Fibroblast of skin of scalp (primary cell): ENCODE data around the gene LMAN2L. TPM values are rescaled to one million over a fixed set of nuclear protein-coding genes. Genes with fewer than 3 reads are reported as not detected.

Experiments
- DNase-seq: peaks from one replicate; pipeline ENCODE4 v3.0.0-alpha.2; 2013
- polyA plus RNA-seq, 2 experiments: library from polyadenylated mRNA; unstranded; fragments of 120-200 nt; gene quantifications; one replicate each; pipeline ENCODE4 v1.2.1, GENCODE V29; 2013; ENCODE audit not compliant: insufficient read length in 2 of 2

The LMAN2L gene
- 20.7 TPM for polyA plus RNA-seq (2013, experiment 1 of 2; ENCODE audit: insufficient read length)
- polyA plus RNA-seq (2013, experiment 2 of 2; ENCODE audit: insufficient read length), result 20.7 TPM

DNA sequence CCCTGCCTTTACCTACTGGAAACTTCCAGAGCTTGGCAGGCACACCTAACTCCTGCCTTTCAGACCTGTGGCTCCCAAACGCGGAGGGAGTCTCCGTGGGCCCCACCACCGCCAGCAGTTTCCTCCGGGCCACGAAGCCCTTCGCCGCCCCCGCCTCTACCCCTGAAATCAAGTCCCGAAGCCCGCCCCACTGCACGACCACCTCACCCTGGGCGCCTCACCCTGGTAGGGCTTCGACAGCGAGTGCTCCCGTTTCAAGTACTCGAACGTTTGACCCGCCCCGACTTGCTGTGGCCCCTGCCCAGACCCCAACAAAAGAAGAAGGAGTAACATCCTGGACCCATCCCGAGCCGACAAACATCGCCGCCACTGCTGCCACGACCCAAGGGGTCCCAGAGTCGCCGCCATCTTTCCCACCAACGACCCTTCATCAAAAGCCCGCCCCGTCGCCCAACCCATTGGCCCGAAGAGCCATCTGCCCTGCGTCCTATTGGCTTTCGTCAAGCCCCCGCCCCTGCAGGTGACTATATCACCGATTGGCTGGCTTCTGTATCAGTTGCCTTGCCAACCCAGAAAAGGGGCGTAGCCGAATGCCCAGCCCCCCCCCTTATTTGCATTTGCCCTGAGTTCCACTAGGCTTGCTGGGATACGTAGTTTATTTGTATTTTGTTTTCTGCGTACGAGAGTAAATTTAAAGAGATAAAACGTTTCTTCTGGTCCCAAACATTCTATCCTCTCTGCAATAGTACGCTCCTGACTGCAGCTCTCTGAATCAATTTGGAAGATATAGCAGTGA lies at the start of gene LMAN2L:
LMAN2L (minus strand) TSS at position 432 of the 796 bp plus-strand sequence; CDS start at position 408, 24 bp downstream.
- peak; percentile 97 for DNase-seq

- no peak for DNase-seq
Measured at GRCh38 chr2:96789245-96789617, 49.4 kb upstream of the LMAN2L start.

- DNase-seq, result peak; percentile 31
Measured at GRCh38 chr2:96788442-96789244, 48.8 kb upstream of the LMAN2L start.

- no peak for DNase-seq
Measured at GRCh38 chr2:96787411-96787810, 47.5 kb upstream of the LMAN2L start.

GRCh38 chr2:96783388-96783787 lies 43.5 kb upstream of the LMAN2L start:
- no peak for DNase-seq

- no peak for DNase-seq
Measured at GRCh38 chr2:96775160-96775559, 35.3 kb upstream of the LMAN2L start.

DNA sequence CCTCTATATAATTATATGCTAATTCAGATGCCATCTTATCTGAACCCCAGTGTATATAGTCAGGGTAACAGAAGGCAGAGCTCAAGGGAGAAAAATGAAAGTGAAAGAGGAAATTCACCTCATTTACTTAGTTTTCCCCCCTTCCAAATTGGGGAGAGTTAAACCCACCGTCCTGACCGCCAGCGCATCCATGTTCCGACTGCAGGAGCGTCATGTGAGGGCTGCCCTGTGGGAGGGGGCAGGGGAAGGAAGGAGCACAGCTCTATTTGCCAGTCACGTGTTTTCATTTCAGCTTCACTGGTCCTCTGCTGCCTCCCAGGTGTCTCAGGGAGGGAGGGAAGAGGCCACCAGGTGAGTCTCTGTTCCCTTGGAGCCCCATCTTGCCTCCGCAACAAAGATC lies 34.1 kb upstream of the LMAN2L start:
- no peak for DNase-seq

GRCh38 chr2:96772903-96773671 lies 33.2 kb upstream of the LMAN2L start:
- no peak for DNase-seq

- DNase-seq, result no peak
Measured at GRCh38 chr2:96771796-96772618, 32.1 kb upstream of the LMAN2L start.

DNA sequence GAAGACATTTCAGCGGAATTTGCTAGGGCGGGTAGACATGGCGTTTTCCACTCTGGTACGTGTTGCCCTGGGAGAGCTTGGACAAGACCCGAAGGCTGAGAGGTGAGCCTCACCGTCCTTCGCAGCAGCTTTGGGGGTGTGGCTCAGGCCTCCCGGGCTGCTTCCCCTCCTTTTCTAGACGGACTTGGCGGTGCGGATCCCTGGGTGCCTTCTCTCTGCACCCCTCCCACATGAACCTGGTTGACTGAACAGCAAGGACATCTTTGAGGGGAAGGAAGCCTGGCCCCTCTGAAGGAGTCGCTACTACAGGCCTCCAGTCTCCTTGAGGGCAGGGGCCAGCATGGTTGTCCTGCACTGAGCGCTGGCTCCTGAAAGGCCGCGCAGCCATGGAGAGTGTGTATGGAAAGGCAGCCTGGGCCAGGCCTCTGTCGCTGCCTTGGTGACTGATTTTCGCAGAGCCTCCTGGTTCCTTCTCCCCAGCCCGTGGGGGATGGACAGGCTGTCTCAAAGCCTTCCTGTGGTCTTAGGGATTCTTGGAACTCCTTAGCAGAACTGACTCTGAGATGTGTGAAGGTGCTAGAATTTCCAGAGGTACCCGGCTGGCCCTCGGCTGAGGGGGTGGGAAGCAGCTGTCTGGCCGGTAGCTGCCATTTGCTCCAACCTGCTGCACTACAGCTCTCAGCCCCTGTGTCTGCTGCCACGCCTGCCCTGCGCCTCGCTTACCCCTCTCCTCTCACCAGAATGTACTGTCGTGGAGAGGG lies 30.8 kb upstream of the LMAN2L start:
- no peak for DNase-seq

GRCh38 chr2:96769814-96770213 lies 29.9 kb upstream of the LMAN2L start:
- DNase-seq, result no peak

DNA sequence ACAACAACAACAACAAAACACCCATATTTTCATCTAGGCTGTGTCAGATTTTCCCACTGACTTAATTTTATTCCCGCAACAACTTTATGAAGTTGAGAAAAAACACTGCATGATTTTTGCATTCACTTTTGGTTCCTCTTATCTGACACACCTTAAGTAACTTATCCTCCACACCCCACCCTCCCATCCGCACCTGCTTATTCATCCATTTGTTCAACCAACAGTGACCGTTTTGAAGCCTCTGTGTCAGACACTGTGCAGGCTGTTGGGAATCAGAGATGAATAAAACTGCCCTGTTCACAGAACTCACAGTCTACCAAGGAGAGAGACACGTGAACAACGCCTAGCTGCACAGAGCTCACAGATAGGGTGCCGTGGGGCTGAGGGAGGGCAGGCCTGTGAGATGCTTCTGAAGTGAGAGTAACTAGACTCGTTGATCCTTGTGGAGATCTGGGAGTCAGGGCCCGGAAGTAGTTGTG lies 28.3 kb upstream of the LMAN2L start:
- no peak for DNase-seq

- DNase-seq, result no peak
Measured at GRCh38 chr2:96767135-96767871, 27.4 kb upstream of the LMAN2L start.

DNA sequence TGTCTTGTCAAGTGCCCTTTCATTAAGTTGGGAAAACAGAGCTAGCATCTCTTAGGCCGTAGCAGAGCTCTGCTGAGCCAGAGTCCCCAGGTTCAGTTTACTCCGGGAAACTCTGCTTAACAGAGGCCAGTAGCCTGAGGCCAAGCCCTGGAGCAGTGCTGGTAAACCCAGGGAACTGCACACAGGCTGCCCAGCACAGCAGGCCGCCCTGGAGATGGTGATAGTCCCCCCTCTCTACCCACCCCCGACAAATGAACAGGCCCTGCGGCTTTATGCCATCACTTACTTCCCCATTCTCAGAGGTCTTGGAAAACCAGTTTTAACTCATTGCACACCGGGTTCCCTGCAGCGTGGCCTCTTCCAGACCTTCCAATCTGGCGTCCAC lies 24.4 kb upstream of the LMAN2L start:
- DNase-seq, result no peak

DNA sequence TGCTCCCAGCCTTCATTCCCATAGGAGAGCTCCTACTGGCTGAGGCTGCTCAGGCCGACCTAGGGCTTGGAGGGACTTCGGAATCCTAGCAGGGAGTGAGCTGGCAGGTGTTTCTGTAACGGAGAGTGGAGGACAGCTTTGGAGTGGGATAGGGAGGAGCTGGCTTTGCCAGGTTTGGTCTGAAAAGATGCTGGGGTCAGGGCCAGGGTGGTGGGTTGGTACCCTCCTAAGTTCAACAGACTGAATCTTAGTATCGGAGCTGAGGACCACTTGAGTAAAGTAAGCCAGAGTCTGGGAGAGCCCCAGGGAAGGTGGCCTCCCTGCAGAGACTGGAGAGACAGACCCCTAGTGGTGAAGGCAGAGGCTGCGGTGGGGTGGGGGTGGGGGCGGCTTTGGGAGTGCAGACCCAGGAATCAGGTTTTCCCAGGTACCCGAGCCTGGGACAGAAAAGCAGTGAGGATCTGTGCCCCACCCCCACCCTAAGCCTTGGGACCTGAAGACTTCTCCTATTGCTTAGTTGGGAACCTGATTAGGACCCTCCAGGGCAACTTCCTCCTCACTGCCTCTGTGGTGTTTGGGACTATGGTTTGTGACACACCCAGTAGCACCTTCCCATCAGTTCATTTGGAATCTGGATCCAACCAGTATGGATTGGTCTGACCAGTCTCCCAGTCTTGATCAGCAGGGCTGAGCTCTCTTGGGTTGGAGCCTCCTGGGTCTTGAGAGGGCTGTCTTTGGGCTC lies 23.8 kb upstream of the LMAN2L start:
- DNase-seq, result no peak

DNA sequence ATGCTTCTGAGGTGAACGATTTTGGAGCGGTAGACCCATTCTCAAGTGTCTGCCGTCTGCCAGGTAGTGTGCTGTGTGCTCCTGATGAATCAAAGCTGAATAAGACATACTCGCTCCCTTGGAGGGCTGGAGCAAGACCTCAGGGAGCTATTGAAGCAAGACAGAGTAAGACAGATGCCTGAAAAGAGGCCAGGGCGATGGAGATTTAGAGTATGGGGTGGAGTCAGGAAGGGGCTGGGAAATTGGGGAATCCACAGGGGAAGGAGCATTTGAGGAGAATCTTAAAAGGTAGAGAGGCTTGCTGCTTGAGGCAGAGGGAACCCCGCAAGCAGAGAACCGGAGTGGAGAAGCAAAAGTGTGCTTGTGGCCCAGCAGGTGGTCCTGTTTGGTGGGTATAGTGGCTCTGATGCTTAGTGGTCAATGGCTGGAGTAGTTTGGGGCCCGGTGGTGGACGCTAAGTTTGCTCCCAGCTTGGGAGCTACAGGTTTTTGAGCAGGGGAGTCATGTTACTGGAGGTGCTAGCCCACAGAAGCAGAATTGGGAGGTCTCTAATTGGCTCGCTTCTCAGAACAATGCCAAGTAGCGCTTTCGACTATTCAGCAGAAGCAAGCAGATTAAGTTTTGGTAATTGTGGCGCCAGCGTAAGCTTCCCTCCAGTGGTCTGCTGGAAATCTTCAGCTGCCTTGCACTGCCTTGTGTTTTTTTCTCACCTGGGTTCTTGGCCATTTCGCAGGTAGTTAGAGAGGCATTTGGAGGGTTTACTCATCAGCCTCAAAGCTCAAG lies 22.9 kb upstream of the LMAN2L start:
- no peak for DNase-seq

GRCh38 chr2:96760986-96761832 lies 21.3 kb upstream of the LMAN2L start:
- DNase-seq, result no peak
